Measurements from ENCODE around the gene TRIM71. TPM values are rescaled to one million over a fixed set of nuclear protein-coding genes. Genes with fewer than 3 reads are reported as not detected.

Gene TRIM71
- polyA plus RNA-seq, 1 donor from 2014 or later: 4.0 TPM

- H3F3A ChIP-seq (ENCODE audit: insufficient read depth, low read length, poor library complexity, severe bottlenecking): no peaks in the 10 kb centered on the region
- peaks cover 5% of the 10 kb centered on the region for H3K79me2 ChIP-seq (replicated peaks; ENCODE audit: insufficient read depth, low read length)
- H4K20me1 ChIP-seq (ENCODE audit: insufficient read depth): no peaks in the 10 kb centered on the region
- peaks cover 10% of the 10 kb centered on the region for H3K36me3 ChIP-seq (ENCODE audit: insufficient read depth, low read length)
- H3K9me2 ChIP-seq (ENCODE audit: insufficient read depth, low read length): no peaks in the 10 kb centered on the region
- no peak overlapping the region for H2AFZ ChIP-seq (ENCODE audit: low read depth, low read length)
- H3K27ac ChIP-seq (ENCODE audit: low read length): no peak overlapping the region
- TF ChIP-seq TAF1 (IDR thresholded peaks at IDR 0.05; ENCODE audit: low read depth) (no peak), POLR2AphosphoS5 (IDR thresholded peaks at IDR 0.05) (no peak), EP300 (conservative IDR thresholded peaks at IDR 0.05; ENCODE audit: poor library complexity, severe bottlenecking) (no peak), MXI1 (conservative IDR thresholded peaks at IDR 0.05; ENCODE audit: poor library complexity, severe bottlenecking) (no peak), REST (IDR thresholded peaks at IDR 0.05; ENCODE audit: borderline replicate concordance) (no peak), CTCF (IDR thresholded peaks at IDR 0.05; ENCODE audit: poor library complexity, severe bottlenecking) (no peak), RAD21 (conservative IDR thresholded peaks at IDR 0.05) (no peak), EZH2 (IDR thresholded peaks at IDR 0.05; ENCODE audit: borderline replicate concordance, insufficient read depth, low read length, poor library complexity, severe bottlenecking) (no peak), SMC3 (conservative IDR thresholded peaks at IDR 0.05; ENCODE audit: poor library complexity) (no peak)
- no peaks in the 10 kb centered on the region for H3K27me3 ChIP-seq (ENCODE audit: insufficient read depth, low read depth, low read length)
- H3K9ac ChIP-seq (ENCODE audit: low read length): no peak overlapping the region
- H3K4me2 ChIP-seq (ENCODE audit: low read length): no peak overlapping the region
- no peaks in the 10 kb centered on the region for H3K9me3 ChIP-seq (ENCODE audit: low read length)
- H3K4me3 ChIP-seq (ENCODE audit: low read length): no peak overlapping the region
Measured at GRCh38 chr3:32886296-32886695, 68.5 kb downstream of the TRIM71 start.

- no peak overlapping the region for H3K4me3 ChIP-seq (ENCODE audit: low read length)
- H3K9me3 ChIP-seq (ENCODE audit: low read length): no peaks in the 10 kb centered on the region
- H3K9ac ChIP-seq (ENCODE audit: low read length): no peak overlapping the region
- no peaks in the 10 kb centered on the region for H3F3A ChIP-seq (ENCODE audit: insufficient read depth, low read length, poor library complexity, severe bottlenecking)
- TF ChIP-seq EZH2 (IDR thresholded peaks at IDR 0.05; ENCODE audit: borderline replicate concordance, insufficient read depth, low read length, poor library complexity, severe bottlenecking) (no peak), CTCF (IDR thresholded peaks at IDR 0.05; ENCODE audit: poor library complexity, severe bottlenecking) (no peak), EP300 (conservative IDR thresholded peaks at IDR 0.05; ENCODE audit: poor library complexity, severe bottlenecking) (no peak), RAD21 (conservative IDR thresholded peaks at IDR 0.05) (no peak), SMC3 (conservative IDR thresholded peaks at IDR 0.05; ENCODE audit: poor library complexity) (no peak), TAF1 (IDR thresholded peaks at IDR 0.05; ENCODE audit: low read depth) (no peak), POLR2AphosphoS5 (IDR thresholded peaks at IDR 0.05) (no peak)
- no peaks in the 10 kb centered on the region for H3K9me2 ChIP-seq (ENCODE audit: insufficient read depth, low read length)
- H3K27me3 ChIP-seq (ENCODE audit: insufficient read depth, low read depth, low read length): no peaks in the 10 kb centered on the region
- no peaks in the 10 kb centered on the region for H4K20me1 ChIP-seq (ENCODE audit: insufficient read depth)
- peaks cover 5% of the 10 kb centered on the region for H3K79me2 ChIP-seq (replicated peaks; ENCODE audit: insufficient read depth, low read length)
- H2AFZ ChIP-seq (ENCODE audit: low read depth, low read length): no peak overlapping the region
- H3K4me2 ChIP-seq (ENCODE audit: low read length): no peak overlapping the region
- H3K27ac ChIP-seq (ENCODE audit: low read length): no peak overlapping the region
- H3K36me3 ChIP-seq (ENCODE audit: insufficient read depth, low read length): peaks cover 10% of the 10 kb centered on the region
Measured at GRCh38 chr3:32886911-32887310, 69.1 kb downstream of the TRIM71 start.
